Stimulated activated CD4-positive, alpha-beta T cell treated with anti-CD3 and anti-CD28 coated beads, TNF-alpha, amount 100 ng/mL, for 24 hours (primary cell): Measurements from ENCODE around the gene TSPAN18.
A peak's percentile ranks its signal among the peaks of the same experiment; 100 is the strongest.

Experiments used
- DNase-seq, 3 experiments: peaks; one replicate each; pipeline ENCODE4 v3.0.0-alpha.2; 2020; ENCODE audit warnings: low read depth in 3 of 3

TSPAN18 gene, protein sequence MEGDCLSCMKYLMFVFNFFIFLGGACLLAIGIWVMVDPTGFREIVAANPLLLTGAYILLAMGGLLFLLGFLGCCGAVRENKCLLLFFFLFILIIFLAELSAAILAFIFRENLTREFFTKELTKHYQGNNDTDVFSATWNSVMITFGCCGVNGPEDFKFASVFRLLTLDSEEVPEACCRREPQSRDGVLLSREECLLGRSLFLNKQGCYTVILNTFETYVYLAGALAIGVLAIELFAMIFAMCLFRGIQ

DNA sequence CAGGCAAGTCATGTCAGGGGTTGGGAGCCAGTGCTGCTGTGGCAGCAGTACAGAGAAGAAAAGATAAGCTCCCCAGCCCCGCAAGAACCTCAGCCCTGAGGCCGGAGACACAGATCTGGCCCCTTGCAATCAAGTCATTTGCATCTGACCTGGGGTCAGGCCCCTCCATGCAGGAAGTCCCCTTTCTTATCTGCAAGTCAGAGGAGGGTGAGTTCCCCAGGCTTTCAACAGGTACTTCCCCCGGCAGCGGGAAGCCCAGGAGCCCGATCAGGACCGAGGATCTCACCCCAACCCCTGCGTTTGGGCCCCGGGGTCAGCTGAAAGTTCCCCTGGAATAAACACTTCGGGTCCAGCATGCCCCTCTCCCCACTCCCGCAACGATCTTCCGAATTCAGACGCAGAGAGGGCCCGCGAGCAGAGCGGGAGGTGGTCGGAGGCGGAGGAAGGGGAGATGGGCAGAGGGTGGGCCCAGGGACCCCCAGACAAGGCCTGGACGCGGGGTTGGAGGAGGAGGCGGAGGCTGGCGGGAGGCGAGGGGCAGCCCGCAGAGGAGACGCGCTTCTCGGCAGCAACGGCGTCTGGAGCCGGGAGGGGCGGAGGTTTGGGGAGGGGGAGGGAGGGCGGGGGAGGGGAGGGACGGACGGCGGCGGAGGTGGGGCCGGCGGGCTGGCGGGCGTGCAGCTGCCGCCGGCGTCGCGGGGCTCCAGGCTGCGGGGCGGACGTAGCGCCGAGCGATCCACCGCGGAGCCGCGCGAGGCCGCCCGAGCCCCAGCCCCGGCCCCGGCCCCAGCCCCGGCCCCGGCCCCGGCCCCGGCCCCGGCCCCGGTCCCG is at the start of gene TSPAN18:
Gene TSPAN18 (plus strand): TSS at position 680 of the 831 bp plus-strand sequence. CDS start 179,455 bp downstream, outside the sequence.
- DNase-seq: peak in 1 of 3 experiments; percentile 18

DNA sequence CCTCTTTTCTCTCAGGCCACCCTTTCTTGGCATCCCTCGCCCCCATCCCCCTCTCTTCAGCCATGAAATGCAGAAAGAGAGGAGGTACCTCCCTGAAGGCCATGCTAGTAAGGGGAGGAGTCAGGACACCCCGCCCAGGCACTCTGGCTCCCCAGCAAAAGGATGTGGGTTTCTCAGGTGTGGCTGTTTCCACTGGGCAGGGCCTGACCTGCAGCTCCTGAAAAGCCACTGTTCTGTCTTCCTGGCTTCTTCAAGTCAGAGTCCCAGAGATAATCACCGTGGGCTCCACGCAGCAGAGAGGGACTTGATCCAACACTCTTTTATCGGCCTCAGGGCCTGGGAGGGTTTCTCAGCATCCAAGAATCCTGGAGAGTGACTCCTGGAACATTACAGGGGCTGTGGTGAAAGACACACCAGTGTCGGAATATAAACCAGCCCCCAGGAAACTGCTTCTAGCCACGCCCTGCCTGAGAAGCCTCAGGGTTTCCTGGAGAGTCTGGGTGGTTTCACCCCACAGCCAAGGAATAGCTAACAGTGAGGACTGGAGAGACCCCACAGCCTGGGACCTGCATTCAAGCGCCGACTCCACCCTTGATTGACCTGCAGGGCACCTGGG is 45.7 kb upstream of the TSPAN18 start:
- DNase-seq: peak in 1 of 3 experiments; percentile 50

DNA sequence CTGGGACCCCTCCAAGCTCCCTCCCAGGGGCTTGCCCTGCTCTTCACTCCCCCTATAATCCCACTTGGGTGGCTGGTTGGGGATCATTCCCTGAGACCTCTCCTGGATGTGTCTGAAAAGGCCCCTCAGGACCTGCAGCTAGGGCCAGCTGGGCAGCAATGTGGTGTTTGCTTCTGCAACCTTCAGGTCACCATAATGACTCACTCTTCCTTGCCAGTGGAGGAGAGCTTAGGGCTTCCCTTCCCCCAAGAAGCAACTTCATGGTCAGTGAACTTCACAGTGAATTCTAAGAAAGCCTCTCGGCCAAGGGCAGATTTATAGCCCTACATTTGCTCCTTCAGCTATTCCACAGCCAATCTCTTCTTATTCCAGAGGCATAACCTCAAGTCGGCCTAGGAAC is 45.1 kb upstream of the TSPAN18 start:
- DNase-seq: no peak

DNA sequence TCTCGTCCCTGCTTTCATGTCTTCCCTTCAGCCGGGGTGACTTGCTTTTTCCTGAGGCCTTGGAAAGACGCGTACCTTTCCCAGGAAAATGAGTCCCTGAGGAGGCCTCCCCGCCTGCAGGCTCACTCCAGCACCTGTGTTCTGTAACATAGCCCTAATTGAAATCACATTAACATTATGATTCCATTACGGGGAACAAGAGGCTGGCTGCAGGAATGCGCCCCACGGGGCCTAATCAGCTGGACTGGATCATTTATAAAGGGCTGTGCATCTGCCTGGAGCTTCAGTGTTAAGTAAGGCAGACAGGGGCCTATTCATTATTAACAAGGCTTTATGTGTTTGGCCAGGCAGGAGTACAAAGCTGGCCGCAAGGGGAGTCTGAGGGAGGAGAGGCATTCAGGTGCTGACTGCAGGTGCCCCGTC is 41.9 kb upstream of the TSPAN18 start:
- DNase-seq: no peak

DNA sequence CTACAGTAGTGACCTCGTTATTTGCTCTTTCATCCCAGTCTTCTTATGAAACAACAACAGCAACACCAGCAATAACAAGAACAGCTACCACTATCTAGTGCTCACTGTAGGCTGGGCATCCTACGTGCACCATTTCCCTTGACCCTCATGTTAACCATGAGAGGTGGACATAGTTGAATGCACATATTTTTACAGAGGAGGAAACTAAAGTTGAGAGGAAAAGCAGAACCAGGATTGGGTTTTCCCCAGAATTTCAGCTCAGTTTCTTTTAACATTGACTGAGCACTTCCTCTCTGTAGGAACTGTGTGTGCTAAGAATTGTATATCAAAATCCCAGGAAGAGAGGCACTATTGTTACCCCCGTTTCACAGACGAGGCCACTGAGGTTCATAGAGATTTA is 39.4 kb upstream of the TSPAN18 start:
- no peak for DNase-seq

DNA sequence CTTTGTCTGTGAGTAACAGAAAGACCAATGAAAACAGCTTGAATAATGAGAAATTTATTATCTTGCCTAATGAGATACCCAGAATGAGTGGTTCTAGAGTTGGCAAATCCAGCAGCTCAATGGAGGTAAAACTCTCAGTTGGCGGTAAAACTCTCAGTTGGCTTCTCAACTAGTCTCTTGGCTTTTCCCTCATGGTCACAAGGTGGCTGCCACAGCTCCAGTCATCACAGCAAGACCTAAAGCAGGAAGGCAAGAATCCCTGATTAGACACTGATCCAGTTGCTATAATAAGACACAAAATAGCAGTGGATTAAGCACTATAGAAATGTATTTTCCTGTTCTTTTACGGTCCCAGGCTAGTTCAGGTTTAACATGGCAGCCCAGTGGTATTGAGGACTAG is 37.5 kb upstream of the TSPAN18 start:
- DNase-seq: no peak

DNA sequence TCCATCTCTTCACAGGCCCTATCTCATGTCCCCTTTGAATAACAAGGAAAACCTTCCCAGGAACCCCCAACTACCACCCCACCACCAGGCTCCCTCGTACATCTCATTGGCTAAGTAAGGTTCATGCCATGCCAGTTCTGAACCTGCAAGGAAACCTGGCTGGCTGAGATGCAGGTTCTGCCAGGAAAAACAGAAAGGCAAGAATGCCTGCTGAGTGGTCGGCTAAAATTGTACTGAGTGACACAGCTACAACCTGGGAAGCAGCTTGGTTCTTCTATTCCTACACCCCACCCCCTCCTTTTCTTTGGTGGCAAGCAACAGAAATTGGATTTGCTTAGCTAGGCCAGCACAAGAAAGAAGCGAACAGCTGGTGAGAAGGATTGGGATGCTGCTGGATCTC is 36.1 kb upstream of the TSPAN18 start:
- DNase-seq: no peak

DNA sequence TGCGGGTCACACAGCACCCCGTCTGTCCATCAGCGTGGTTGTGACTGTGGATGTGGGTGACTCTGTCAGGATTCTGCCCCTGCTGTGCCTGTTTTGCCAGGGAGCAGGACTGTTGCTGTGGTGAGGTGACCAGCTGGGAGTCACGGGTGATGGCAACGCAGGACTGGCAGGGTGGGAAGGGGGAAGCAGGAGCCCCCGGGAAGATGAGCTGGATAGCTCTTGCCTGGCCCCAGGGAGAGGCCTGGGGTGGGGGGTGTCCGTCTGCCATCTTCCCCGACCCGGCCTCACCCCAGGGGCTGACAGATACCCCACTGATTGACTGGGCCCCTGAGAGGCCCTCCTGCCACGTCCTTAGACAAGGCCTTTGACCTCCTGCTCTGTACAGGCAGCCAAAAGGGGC is 34.3 kb upstream of the TSPAN18 start:
- no peak for DNase-seq

DNA sequence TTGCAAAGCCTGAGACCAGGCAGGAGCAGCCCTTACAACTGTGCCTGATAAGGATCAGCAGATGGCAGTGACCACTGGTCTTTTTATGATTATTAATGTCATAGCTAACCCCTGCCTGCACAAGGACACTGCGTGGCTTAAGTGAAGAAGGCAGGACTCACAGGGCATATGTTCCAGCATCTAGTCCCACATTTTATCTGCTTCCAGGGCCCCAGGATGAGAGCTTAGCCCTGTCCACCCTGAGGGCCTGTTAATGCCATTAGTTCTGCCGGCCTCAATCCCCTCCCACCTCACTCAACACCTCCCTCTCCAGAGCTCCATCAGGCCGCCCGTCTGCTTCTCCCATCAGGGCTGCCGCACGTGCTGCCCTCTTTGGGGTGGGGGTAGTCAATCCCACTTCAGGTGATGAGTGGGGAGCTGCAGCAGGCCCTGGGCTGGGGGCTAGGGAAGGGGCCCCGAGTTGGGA is 33.1 kb upstream of the TSPAN18 start:
- DNase-seq: no peak

DNA sequence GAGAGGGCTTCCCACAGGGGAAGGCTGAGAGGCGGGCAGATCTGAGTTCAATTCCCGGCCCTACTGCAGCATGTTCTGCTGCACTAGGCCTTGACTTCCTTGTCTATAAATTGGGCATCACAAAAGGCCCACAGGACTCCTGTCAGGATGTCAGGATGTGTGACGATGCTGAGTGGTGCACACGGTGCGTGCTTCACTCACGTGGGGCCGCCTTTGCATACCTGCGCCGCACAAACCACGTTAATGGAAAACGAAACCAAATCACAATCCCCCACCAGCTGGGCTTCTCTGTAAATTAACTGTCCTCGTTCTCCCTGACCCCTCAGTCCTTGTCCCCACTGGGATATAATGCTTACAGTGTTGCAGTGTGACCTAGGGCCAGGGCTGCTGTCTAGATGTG is 32.3 kb upstream of the TSPAN18 start:
- no peak for DNase-seq

DNA sequence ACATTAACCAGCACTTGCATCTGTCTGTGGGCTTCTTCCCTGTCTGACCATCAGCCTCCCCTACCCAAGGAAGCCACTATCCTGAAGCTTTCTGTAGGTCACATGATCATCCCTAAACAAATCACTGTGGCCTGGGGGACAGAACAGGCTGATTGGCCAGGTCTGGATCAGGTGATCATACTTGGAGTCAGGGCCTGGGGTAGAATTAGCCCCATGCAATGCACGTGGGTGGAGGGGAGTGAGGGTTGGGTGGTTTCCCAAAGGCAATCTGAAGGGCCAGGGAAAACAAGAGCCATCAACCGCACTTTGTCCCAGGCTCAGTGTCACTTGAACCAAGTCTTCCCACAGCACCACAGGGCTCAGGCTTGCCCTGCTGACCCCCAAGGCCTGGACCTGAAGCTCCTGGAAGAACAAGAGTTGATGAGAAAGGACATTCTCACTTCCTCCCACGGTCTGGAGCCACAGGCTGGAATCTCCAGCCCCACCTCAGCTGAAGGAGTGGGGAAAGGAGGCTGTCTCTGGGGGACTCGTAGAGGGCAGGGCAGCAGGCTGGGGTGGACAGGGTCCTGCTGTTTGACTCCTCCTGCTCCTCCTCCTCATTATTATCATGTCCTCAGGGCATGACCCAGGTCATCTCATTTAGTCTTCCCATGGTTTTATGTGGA is 31.5 kb upstream of the TSPAN18 start:
- DNase-seq: no peak

DNA sequence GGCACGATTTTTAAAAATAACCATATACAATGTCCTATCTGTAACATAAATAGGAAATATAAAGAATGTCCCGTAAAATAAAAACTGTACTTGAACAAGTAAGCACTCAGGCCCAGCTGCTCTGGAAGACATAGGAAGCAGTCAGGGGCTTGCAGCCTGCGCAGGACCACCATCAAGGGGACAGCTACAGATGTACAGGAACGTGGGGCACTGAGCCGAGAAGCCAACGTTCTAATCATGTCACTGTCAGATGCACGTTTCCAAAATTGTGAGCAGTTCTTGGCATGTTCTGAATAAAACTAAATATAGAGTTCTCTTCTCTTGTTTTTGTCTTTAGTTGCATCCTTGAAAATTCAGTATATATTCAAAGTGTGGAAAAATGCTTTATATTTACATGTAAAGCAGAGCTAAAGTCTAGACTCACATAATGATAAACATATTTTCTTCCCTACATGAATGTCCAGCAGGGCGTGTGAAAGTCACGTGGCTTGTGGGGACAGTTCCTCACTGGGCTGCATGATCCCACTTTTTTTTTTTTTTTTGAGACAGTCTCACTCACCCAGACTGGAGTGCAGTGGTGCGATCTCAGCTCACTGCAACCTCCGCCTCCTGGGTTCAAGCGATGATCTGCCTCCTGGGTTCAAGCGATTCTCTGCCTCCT is 28.4 kb upstream of the TSPAN18 start:
- no peak for DNase-seq

DNA sequence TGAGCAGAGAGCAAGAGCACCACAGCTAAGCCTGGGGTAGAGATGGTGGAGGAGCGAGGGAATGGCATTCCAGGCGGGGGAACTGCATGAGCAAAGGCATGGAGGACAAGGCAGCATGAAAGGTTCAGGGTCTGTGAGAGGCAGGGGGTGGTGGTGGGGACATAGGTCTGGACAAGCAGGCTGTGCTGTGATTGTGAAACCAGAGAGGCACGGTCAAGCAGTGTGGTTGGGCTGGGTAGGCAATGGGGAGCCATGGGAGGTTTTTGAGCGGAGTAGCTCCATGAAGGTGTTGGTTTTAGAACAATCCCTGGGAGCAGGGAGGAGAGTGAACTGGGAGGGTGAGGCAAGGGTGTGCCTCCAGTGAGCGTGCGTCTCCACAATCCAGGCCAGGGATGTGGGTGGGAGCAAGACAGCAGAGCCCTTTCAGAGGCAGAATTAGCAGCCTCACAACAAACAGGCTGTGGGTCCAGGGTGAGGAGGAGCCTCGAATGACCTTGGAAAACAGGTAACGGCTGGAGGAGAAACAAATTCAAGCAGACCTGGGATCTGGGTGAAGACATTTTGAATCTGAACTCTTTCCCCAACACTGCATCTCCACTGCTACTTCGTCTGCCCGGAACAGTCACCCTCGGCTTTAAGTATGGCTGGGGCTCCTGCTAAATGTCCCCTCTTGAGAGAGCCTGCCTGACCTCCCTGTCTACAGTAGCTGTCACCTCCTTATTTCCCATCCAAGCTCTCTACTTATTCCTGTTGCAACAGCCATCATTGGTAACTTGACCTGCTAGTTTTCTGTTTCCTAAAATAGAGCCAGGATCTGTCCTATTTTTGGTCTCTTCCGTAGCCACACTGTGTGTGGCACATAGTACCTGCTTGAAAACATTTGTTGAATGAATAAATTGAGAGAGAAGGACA is 27.0 kb upstream of the TSPAN18 start:
- DNase-seq: no peak

DNA sequence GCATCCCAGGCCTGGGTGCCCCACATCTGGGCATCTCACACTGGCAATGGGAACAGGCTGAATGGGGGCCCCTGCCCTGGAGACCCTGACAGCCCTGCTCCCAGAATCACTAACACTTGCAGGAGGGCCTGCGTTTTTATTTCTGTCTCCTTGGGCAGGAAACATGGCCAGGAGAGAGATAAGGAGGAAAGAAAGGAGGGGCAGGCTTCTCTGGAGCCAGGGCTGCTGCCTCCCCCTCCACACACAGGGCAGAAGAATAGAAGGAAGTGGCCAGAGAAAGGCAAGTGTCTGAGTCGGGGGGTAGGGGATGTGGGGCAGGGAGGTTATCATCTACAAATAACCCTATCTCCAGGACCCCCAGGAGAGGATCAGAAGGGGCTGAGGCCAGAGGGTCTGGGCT is 25.5 kb upstream of the TSPAN18 start:
- no peak for DNase-seq

DNA sequence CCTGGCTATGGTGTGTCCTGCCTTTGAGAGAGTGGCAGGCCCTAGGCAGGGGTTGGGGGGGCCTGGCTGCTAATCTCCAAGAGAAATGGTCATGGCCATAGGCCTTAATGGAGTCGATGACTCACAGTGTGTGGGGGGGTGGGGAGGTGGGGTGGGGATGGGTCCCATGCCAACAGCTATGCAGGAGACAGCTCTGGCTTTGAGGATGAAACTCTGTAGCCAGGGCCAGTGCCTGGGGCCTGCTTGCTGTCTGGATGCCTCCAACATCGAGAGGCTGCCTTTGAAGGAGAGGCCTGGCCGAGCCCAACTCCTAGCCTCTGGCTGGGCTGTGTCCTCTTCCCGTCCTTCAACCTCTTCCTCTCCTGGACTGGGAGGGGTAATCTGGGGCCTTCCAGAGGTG is 23.9 kb upstream of the TSPAN18 start:
- DNase-seq: no peak

DNA sequence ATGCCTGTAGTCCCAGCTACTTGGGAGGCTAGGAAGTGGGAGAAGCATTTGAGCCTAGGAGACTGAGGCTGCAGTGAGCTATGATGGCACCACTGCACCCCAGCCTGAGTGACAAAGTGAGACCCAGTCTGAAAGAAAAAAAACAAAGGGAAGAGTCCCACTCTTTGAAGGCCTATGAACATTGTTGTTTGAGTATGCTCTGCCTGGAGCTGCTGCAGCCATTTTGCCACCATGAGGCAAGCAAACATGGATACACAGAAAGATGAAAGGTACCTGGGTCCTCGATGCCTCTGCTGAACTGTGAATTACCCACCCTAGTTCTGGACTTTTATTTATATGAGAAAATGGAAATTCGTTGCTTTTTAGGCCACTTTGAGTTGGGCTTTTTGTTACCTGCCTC is 19.7 kb upstream of the TSPAN18 start:
- no peak for DNase-seq

DNA sequence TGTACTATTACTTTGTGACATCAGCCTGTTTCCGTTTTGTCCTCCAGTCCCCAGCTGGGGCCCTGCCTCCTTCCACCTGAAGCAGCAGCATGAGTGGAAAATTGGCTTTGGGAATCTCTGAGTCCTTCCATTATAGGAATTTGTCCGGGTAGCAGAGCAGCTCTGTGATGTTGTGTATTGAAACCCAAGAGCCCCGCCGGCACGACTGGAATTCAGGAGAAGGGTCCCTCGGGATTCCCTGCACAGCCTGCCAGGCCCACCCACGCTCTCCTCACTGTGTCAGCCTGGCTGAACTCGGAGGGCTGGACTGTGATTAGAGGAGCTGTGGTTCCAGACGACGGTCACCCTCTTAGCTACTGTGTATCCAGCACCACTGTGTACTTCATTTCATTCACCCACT is 18.8 kb upstream of the TSPAN18 start:
- no peak for DNase-seq

DNA sequence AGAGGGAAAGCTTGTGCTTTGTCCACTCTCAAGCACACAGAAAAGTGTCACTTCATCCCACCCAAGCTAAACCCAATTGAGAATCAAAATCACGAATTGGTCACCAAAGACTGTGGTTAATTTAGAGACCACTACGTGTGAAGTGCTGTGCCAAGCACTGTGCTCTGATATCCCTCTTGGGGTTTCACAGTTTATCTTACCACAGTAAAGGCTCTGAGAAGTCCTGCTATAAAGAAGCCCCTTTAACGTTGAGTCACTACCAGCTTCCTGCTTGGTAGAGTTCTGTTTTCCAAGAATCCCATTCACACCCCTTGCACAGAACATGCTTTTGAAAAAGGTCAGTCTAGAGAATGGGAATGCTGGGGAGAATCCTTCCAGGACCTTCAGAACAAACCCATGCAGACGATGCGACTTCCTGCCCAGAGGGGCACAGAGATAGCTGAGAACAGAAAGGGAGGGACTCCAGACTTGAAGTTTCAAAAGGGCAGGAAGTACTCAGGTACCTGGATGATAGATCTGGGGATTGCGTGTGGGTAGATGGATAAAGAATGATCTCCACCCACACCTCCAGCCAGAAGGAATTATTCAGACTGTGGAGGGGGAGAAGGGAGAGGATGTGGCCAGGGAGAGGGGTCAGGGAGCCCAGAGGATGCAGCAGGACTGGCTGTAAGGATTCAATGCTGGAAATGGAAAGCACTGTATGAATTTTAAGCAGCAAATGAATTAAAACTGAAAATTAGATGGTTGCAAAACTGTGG is 18.1 kb upstream of the TSPAN18 start:
- DNase-seq: no peak

DNA sequence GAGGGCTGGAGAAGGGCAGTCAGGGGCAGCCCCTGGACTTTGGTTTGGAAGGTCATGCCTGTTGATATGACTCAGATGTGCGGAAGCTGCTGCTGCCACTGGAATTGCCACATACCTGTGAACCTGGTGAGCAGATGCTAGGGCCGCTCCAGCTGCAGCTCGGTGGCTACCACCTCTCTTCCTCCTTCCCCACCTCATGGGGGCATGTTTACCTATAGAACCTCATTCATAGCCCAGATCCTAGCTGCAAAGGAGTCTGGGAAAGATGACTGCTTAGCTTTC is 17.5 kb upstream of the TSPAN18 start:
- no peak for DNase-seq

DNA sequence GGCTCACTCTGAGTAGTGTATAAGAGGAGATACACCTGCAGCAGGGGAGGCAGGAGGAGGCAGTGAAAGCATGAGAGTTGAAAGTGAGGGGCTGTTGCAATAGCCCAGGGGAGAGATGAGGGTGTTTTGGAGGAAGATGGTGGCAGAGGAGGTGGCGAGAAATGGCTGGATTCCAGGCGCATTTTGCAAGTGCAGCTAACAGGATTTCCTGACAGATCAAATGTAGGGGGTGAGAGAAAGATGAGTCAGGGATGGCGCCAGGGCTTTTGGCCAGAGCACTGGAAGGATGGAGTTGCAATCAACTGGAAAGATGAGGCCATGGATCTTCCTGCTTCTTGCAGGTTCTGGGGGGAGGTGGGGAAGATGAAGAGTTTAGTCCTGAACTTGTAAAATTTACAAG is 16.8 kb upstream of the TSPAN18 start:
- no peak for DNase-seq
